HG03108 (cell line): ENCODE measurements around the gene PLXNA3.

Experiments used
- ATAC-seq: cut with Tn5 transposase; IDR thresholded peaks from one replicate; pipeline ENCODE4 v1.9.1; 2021; ENCODE audit warnings: moderate library complexity; ENCODE audit not compliant: unreplicated experiment

The PLXNA3 gene

DNA sequence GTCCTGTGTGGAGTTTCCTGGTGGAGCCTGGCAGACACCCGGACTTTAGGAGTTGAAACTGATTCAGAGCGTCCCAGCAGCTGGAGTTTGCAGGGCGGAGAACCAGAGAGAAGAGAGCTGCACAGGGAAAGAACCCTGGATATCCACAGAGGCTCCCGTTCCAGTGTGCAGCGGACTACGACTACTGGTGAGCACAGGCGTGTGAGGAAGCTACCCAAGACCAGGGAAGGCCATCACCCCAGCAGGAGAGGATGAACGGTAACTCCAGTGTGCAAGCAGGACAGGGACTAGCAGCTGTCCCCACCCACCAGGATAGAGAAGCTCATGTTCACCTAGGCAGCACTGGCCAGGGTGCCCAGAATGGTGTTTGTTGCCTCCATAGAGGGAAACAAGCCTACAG lies 18.7 kb downstream of the PLXNA3 start:
- no peak for ATAC-seq

DNA sequence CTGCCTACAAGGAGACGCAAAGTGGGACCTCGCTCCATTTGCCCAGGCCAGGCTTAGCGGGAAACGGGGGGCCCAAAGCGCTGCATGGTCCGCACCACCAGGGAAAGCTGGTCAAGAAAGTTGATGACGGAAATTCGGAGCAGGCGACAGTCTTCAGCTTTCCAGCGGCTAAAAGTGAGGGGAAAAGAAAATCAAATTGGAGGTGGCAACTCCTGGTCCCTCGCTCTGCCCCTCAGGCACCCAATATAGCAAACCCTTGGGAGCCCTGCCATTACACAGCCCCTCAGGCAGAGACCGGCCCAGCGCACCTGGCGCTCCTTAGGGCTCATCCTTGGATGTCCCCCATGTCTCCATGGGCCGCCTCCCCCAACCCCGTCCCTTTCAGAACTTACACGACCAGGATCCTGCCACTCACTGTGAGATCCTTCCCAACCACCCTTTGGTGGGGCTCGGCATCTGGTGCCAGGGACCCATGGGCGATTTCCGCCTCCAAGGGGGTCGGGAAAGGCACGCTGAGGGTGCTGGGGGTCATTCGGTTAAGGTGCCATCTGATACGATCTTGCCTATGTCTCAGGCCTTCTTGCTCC lies 19.9 kb downstream of the PLXNA3 start:
- ATAC-seq, result no peak

DNA sequence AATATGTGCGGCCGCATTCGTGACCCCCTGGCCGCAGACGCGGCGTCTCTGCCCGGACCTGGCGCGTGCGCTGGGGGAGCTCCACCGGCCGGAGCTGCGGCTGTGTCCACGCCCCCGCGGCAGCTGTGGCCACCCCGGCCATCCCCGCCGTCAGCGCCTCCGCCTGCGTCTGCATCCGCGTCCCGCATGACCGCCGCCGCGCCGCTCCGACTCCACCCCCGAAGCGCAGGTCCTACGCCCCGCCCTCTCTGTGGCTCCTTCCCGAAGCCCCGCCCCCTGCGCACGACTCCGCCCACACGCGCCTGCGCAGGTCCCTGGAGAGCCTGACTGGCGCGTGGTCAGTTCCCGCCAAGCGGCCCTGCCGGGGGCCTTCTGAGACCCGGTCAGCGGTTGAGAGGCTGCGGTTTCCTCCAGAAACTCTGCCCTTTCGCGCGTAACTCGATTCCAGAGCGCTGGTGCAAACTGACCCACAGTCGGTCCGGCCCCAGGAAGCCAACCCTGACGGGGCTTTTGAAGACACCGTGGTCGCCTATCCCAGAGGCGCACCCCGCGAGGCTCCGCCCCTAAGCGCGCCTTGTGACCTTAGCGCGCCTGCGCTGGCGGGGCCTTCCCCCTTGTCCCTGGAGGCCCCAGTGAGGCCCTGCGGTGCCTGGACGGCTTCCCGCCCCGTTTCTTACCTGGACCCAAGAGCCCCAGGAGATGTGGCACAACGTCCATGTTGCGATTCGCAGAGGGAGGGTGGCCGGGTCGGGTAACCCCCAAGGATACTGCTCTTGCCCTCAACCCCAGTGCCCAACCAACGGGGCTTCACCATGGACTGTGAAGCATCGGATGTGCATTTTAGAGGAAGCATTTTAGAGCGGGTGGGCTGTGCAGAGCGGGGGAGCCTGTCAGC lies 20.9 kb downstream of the PLXNA3 start, which contains the start of gene LAGE3:
Gene LAGE3 (minus strand): TSS at position 554 of the 895 bp plus-strand sequence. CDS start 366 bp downstream, at position 188.
- ATAC-seq, result peak; percentile 86

DNA sequence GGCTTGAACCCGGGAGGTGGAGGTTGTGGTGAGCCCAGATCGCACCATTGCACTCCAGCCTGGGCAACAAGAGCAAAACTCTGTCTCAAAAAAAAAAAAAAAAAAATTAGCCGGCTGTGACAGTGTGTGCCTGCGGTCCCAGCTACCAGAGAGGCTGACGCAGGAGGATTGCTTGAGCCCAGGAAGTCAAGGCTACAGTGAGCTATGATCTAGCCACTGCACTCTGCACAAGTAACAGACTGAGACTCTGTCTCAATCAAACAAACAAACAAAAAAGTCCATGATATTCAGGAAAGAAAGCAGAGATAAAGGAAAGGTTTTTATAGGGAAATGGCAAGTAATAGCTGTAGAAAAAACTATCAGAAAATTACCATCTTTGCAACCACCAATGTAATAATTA lies 23.1 kb downstream of the PLXNA3 start:
- ATAC-seq, result no peak

DNA sequence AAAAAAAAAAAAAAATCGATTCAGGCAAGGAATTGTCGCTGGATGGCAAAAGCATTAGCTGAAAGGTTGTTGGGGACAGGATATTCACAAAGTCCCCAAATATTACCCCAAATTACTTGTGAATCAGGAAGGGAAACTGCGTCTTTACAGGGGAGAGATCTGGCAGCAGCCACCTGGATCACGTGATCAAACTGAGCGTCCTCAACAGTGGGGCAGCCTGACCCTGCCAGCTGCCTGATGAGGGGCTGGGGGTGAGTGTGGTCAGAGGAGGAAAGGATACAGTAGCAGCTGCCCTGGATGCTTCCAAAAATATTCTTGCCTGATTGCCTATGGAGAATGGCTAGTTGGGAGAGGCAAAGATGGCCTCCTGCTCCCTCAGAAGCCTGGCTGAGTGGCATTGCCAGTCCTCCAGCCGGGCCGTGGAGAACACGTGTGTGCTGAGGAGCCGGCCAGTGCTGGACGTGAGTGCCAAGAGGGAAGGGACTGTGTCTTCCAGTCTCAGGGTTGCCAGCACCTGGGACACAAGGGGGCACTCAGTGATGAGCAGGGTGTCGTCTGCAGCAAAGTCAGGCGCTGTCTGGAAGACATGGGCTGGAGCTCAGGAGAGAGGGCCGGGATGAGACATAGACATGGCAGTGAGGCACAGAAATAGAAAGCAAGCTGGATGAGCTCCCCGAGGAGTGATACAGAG lies 24.0 kb downstream of the PLXNA3 start:
- ATAC-seq, result no peak

DNA sequence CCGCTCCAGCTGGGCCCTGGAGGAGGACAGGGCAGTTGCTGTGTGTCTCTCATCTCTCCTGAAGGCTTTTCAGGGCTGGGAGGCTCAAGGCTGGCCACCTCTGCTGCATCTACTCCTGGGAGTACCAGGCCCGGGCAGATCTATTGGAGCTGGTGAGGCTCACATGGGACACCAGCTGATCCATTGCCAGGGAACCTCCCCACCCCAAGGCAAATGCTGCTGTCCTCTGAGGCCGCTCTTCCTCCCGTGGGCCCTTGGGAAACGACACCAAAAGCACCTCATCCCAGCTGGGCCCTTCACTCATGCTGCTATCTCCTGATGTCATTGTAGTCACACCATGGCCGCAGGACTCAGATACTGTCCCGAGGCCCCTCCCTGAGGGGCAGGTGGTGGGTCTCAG lies 24.7 kb downstream of the PLXNA3 start:
- no peak for ATAC-seq

DNA sequence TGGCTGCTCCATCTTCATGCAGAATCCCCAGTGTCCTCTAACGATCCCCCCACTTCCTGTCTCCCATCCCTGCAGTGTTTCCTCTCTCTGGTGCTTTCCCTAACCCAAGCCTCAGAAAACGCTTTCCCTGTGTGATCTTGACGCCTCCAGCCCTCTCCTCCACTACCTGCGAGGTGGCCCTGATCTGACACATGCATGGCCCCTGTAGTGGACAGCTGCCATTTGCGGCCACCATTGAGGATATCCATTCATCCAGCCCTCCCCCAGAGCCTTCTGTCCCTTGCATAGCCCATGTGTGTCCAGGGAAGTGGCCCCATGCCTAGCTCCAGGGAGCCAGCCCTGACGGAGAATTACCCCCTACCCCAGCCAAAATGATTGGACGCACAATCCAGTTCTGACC lies 25.2 kb downstream of the PLXNA3 start:
- ATAC-seq, result no peak

DNA sequence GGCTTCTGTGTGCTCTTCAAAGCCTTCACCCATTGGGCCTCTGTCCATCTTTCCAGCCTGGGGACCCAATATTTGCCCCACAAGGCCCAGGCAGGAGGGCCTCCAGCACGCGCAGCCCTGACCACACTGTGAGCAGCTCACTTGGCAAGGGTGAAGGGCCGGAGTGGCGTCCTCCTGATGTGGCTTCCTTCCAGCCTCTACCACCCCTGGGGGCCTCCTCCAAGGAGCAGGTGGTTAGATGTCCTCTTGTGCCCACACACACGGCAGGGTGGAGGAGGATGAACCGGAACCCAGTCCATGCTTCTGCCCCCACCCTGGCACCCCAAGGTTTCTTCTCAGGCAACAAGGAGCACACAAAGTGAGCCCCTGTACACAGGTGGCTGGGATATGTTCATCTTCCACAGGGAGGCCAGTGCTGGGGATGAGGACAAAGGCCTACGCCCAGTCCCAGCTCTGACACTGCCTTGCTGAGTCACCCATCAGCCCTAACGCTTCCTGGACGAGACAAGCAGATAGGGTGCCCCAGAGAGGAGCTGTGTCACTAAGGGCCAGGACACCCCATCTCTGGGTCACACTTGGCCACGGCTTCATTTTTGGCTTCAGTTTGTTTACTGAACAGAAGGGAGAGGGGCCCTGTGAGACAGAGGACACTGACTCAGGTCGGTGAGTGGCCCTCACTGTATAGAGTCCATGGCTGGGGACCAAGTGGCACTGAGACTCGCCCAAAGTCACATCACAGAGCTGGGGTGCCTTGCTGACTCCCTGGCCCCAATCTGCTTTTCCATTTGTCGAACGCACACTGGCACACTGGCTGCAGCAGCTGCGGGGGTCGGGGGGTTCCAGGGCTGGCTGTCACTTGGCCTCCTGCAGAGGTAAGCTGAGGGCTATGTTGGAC lies 26.4 kb downstream of the PLXNA3 start:
- ATAC-seq, result no peak

DNA sequence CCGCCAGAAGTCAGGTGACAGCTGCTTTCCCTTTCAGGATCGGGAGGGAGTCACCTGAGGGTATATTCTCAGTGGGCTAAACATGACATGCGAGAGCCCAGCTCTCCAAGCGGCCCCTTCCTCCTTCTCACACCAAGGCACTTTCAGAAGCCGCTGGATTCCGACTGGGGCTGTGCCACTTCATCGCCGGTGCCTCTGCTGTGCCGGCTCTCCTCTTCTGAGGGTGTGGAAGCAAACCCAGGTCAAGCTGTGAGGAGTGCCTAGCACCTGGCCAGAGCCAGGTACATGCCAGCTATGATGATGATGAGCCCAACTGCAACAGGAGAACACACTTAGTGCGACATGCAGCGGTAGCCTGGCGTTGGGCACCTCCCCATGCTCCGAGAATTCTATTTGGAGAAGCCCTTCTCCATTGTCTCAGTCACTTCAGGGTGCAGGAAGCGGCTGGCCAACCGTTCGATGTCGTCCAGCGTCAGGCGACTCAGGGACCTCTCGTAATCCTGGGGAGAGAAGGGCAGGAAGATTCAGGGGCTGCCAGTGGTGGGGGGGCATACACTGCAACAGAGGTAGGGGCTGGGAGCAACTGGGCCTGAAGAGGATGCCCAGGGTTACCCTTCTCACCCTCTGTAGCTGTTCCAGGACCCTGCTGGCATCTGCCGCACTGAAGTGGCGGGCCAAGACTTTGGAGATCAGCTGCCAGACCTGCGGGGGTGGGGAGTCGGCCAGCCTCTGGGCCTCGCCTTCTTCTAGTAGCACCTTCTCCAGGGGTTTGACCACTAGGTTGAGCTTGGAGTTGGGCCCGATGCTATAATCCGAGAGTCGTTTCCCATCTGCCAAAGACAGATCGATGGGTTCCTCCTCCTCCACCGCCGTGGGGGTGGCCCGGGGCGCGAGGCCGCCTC lies 27.3 kb downstream of the PLXNA3 start:
- ATAC-seq, result no peak

DNA sequence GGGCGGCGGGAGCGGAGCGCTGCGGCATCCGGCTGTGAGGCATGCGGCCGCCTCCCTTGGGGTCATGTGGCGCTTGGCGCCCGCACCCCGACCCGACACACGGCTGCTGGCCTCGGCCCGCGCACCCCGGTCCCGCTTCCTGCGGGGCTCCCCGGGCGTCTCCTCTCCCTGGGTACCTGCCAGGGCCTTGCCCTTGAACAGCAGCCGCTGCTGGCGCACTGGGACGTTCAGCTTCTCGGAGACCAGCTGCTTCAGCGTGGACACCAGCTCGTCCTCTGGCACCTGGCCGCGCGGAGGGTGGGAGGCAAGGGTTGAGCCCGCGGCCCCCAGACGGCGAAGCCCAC lies 27.9 kb downstream of the PLXNA3 start:
- no peak for ATAC-seq

DNA sequence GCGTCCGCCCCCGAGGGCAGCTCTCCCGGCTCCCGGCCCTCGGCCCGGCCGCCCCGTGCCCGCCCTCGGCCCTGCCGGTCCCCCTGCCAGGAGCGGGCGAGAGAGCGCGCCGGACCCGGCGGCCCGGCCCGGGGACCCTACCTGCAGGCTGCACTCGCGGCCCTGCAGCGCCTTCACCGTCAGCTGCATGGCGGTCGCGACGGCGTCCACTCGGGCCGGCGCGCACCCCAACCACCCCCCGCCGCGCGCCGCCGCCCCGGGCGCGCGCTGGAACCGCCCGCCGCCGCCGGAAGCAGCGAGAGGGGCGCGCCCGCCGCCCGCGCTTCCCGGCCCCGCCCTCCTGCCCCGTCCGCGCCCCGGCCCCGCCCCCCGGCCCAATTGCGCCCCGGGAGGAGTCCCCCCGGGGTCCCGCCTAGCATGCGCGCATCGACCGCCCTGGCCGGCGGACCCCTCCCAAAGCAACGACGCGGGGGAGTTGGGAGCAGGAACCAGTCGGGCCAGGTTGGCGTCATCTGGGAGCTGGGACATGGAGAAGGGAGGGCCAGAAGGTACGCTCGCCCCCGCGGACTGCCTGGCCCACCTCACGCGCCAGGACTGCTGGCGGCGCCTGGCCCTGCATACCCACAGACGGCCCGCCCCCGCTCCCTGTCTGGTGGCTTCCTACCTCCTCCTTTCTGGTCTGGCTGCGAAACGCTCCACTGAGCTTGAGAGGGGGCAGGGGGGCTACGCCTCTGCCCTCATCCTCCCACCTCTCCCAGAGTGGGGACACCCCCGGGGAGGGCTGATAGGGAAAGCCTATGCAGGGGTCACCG lies 28.5 kb downstream of the PLXNA3 start, which contains the start of gene UBL4A:
Gene UBL4A (minus strand): TSS at position 220 of the 812 bp plus-strand sequence. CDS start 31 bp downstream, at position 189.
- ATAC-seq, result no peak

DNA sequence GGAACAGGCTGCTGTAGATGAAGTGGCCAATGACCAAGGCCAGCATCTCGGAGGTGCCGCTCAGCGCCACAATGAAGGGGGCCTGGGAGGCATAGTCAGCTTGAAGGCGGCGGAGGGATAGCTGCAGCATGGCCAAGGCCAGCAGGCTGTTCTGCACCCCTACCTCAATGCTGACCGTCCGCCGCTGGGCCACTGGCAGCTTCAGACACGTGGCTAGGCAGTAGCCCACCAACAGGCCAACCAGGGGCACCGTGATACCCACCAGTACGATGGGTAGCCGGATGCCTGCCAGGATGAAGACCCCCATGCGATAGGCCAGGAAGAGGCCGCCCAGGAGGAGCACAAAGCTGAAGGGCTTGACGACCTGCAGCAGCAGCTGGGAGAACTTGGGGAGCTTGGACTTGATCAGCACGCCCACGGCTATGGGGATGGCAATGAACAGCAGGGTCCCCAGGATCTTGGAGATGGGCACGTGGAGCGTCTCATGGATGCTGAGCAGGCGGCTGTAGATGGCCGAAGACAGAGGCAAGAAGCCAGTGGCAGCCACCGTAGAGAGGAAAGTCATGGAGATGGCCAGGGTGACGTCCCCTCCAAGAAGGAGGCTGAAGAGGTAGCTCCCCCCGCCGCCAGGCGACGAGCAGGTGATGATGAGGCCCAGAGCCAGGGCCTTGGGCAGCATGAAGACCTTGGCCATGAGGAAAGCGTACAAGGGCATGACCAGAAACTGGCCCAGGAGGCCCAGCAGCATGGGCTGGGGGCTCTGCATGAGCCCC lies 29.6 kb downstream of the PLXNA3 start:
- ATAC-seq, result no peak

DNA sequence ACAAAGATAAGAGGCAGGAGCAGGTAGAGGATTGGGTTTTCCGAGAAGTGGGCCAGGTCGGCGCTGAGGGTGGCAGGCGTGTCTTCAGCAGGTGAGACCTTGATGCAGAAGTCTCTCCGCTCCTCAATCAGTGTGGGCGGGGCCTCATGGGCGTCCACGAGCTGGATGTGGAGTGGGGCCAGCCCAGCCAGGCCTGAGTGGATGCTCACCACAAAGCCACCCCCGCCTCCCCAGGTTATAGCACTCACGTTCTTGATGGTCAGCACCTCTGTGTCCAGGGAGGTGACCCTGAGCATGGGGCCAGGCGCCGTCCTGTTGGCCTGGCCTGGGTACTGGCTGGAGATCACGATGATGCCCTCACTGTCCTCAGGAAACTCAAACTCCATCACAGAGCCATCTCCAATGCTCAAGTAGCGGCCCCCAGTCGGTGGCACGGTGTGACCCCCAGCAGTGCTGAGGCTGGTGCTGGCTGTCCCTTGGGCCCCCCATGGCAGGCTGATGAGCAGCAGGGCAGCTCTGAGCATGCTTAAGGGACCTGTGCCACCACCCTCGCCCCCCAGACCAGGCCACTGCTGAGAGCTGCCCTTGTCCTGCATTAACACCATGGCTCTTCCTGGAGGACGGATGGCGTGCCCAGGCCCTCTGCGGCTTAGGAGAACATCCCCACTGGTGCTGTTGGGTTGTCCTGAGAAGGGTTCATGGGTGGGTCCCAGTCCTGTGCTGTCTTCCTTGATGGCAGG lies 30.4 kb downstream of the PLXNA3 start:
- no peak for ATAC-seq

DNA sequence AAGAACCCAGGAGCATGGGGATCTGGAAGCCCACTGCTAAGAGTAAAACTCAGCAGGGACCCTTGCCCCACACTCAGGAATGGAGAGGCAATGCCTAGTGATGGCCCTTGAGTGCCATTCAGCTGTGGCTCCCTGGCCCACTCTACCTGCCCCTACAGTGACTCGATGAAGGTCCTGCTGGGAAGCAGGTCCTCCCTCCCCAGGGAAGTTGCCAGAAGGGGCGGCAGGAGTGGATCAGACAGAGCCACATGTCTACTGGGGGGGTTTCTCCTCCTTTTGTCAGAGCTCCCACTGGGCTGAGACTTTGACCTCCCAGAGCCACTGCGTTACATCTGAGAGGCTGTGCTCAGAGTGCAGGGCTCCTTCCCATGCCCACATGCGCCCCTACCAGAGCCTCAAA lies 31.1 kb downstream of the PLXNA3 start:
- no peak for ATAC-seq

DNA sequence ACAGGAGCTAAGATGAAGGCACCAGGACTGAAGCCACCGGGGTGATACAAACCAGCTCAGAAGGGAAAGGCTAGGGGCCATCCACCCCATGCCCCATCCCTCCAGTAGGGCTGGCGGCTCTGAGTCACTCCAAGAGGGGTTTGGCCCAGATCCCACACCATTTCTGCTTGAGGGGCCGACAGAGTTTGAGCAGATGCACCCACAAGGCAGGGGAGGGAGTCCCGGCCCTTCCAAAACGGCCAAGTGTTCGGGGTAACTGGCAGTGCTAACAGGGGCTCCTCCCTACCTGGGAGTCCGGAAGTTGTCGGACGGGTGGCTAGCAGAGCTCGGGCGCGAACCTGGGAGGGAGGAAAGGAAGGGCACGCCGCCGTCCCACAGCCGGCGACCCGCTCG lies 31.9 kb downstream of the PLXNA3 start:
- ATAC-seq, result peak; percentile 5

DNA sequence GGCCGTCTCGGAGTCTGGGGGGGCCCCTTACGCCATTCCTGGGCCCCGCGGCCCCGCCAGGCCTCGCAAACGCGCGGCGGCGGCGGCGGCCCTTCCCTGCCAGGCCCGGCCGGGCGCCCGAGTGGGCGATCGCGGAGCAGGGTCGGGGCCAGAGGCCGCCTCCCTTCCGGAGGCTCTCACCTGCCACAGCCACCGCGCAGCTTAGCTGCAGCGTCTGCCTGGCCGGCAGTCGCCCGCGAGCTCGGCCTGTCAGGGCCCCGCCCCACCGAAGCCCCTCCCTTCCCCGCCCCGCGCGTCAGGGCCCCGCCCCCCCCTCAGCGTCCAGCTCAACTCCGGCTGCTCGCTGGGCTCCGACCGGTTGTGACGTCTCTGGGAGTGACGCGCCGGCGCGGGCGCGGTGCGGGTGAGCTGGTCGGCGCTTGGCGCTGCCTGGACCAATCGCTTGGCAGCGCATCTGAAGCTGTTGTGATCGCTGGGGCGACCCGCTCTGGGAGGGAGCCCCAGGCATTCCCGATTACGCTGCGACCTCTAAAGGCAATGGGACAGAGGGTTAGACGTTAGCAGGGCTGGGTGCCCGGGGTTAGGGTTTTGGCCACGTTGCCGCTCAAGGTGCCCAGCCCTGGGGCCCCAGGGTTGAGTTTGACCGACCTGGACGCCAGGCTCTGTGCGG lies 32.5 kb downstream of the PLXNA3 start, which contains the start of gene SLC10A3:
Gene SLC10A3 (minus strand): TSS at position 216 of the 670 bp plus-strand sequence. CDS start 1,689 bp downstream, outside the sequence.
- peak; percentile 74 for ATAC-seq

DNA sequence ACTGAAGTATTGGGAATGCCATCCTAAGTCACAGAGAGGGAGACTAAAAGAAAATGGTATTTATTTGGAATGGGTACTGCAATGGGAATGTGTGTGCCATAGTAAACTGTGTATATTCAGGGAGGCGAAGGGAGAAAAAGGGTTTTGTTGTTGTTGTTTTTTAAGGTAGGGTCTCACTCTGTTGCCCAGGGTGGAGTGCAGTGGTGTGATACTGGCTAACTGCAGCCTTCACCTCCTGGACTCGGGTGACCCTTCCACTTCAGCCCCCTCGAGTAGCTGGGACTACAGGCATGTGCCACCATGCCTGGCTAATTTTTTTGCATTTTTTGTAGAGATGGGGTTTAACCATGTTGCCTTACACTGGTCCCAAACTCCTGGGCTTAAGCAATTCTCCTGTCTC lies 36.6 kb downstream of the PLXNA3 start:
- ATAC-seq, result no peak
